Smooth muscle cell (in vitro differentiated cells): ENCODE data around the gene RIT1. TPM values are rescaled to one million over a fixed set of nuclear protein-coding genes. Genes with fewer than 3 reads are reported as not detected.

ENCODE experiments used
- DNase-seq: peaks from one replicate; lab custom pipeline; 2025; ENCODE audit not compliant: unreplicated experiment; lab: John Stamatoyannopoulos, UW
- H2AFZ ChIP-seq: fragments of 200-600 bp; sonication (generic); 2 replicates; pipeline ENCODE4 v1.6.0; 2016; ENCODE audit warnings: antibody characterized with exemption, low read depth, mild to moderate bottlenecking
- H3F3A ChIP-seq: fragments of 200-600 bp; sonication (generic); 2 replicates; pipeline ENCODE4 v1.6.0; 2017; ENCODE audit warnings: antibody characterized with exemption, low read depth
- H3K27ac ChIP-seq: fragments of 200-600 bp; sonication (generic); 2 replicates; pipeline ENCODE4 v1.5.1; 2016; ENCODE audit warnings: low read depth, mild to moderate bottlenecking
- H3K27me3 ChIP-seq: fragments of 200-600 bp; sonication (generic); 2 replicates; pipeline ENCODE4 v1.6.1; 2016; ENCODE audit warnings: low read depth, mild to moderate bottlenecking
- H3K36me3 ChIP-seq: fragments of 200-600 bp; sonication (generic); 2 replicates; pipeline ENCODE4 v1.5.1; 2016; ENCODE audit warnings: low read depth
- H3K4me1 ChIP-seq: fragments of 200-600 bp; sonication (generic); 2 replicates; pipeline ENCODE4 v1.5.1; 2016; ENCODE audit warnings: low read depth
- H3K4me2 ChIP-seq: fragments of 200-600 bp; sonication (generic); 2 replicates; pipeline ENCODE4 v1.6.0; 2016; ENCODE audit warnings: mild to moderate bottlenecking
- H3K4me3 ChIP-seq: fragments of 200-600 bp; sonication (generic); 2 replicates; pipeline ENCODE4 v1.5.1; 2016; ENCODE audit warnings: mild to moderate bottlenecking
- H3K79me2 ChIP-seq: fragments of 200-600 bp; sonication (generic); 2 replicates; pipeline ENCODE4 v1.6.0; 2016; ENCODE audit warnings: low read depth, mild to moderate bottlenecking
- H3K9ac ChIP-seq: fragments of 200-600 bp; sonication (generic); 2 replicates; pipeline ENCODE4 v1.6.0; 2016; ENCODE audit warnings: low read depth
- H3K9me3 ChIP-seq: fragments of 200-600 bp; sonication (generic); replicated peaks from 2 replicates; pipeline ENCODE4 v1.5.1; 2016; ENCODE audit warnings: low read depth
- H4K20me1 ChIP-seq: fragments of 200-600 bp; sonication (generic); 2 replicates; pipeline ENCODE4 v1.6.0; 2016; ENCODE audit warnings: low read depth
- WGBS: methylation state at CpG from one replicate; pipeline ENCODE4 v1.1.7; 2016; ENCODE audit warnings: low lambda C conversion rate; 5-methylcytosine and 5-hydroxymethylcytosine counted together
- polyA plus RNA-seq: library from polyadenylated mRNA; unstranded; fragments of >200 nt; fragmentation: Nextera tagmentation; extraction: Ambion mirVana; gene quantifications from 2 replicates; pipeline ENCODE4 v1.2.1, GENCODE V29; 2016
- total RNA-seq: library from RNA; depleted of rRNA; stranded (reverse); fragments of >200 nt; gene quantifications from 2 replicates; pipeline ENCODE4 v1.2.3, GENCODE V29; 2014
- TF ChIP-seq, protein P1 (sequence below): fragments of 200-600 bp; sonication (generic); IDR thresholded peaks from 2 replicates; pipeline ENCODE4 v1.5.1; 2017; ENCODE audit warnings: borderline replicate concordance, mild to moderate bottlenecking, antibody characterized with exemption; ENCODE audit not compliant: insufficient read depth, poor library complexity, severe bottlenecking

The RIT1 gene
- total and polyA plus RNA-seq, 2 experiments from 2014 or later, result 63.6 to 65.3 TPM

DNA sequence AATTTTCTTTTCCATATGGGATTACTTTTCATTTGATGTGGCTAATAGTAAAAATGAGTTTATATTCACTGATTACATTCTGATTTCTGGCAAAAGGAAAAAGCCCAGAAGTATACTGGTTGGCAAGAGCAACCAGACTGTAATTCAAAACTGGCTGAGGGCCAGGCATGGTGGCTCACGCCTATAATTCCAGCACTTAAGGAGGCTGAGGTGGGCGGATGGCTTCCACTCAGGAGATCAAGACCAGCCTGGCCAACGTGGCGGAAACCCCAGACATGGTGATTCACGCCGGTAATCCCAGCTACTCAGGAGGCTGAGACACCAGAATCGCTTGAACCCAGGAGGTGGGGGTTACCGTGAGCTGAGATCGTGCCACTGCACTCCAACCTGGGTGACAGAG is 37.3 kb downstream of the RIT1 start:
- Histone ChIP-seq H3K4me3 (no peak overlapping the region), H3F3A (no peaks in the 10 kb centered on the region), H3K4me1 (no peaks in the 10 kb centered on the region), H3K9me3 (no peaks in the 10 kb centered on the region), H3K36me3 (no peaks in the 10 kb centered on the region), H3K79me2 (no peaks in the 10 kb centered on the region), H2AFZ (no peak overlapping the region), H3K4me2 (peak overlapping the region; percentile 37), H4K20me1 (no peaks in the 10 kb centered on the region), H3K27me3 (no peaks in the 10 kb centered on the region), H3K9ac (peak overlapping the region; percentile 45), H3K27ac (peak overlapping the region; percentile 74)
- peak; percentile 4 for DNase-seq
- 47% methylated on average over 9 of the region's 9 CpGs for WGBS
- TF ChIP-seq, protein P1, sequence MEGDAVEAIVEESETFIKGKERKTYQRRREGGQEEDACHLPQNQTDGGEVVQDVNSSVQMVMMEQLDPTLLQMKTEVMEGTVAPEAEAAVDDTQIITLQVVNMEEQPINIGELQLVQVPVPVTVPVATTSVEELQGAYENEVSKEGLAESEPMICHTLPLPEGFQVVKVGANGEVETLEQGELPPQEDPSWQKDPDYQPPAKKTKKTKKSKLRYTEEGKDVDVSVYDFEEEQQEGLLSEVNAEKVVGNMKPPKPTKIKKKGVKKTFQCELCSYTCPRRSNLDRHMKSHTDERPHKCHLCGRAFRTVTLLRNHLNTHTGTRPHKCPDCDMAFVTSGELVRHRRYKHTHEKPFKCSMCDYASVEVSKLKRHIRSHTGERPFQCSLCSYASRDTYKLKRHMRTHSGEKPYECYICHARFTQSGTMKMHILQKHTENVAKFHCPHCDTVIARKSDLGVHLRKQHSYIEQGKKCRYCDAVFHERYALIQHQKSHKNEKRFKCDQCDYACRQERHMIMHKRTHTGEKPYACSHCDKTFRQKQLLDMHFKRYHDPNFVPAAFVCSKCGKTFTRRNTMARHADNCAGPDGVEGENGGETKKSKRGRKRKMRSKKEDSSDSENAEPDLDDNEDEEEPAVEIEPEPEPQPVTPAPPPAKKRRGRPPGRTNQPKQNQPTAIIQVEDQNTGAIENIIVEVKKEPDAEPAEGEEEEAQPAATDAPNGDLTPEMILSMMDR, result no peak

DNA sequence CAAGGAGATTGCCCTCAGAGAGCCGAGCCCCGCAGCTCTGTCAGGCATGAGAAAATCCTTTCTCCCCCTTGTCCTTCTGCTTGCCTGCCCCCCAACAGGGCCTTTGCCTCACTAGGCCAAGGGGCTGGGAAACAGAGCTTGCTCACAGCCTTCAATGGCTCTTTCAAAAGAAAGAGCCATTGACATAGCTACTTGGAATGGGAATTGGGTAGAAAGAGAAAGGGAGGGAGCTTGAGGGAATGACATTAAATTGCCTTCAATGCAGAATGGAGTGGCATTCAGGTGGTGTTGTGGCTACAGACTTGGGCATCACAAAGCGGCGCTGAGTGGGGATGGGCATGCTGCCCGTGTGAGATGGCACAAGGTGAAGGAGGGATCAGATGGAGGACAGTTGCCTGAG is 38.6 kb downstream of the RIT1 start:
- 97% methylated on average over 5 of the region's 5 CpGs for WGBS
- H4K20me1 ChIP-seq, result no peaks in the 10 kb centered on the region
- H3K4me1 ChIP-seq, result no peaks in the 10 kb centered on the region
- no peaks in the 10 kb centered on the region for H3K27me3 ChIP-seq
- DNase-seq, result no peak
- no peaks in the 10 kb centered on the region for H3K9me3 ChIP-seq
- H3K4me3 ChIP-seq, result no peak overlapping the region
- no peaks in the 10 kb centered on the region for H3K36me3 ChIP-seq
- TF ChIP-seq, protein P1, result no peak
- H2AFZ ChIP-seq, result no peak overlapping the region
- H3K4me2 ChIP-seq, result no peak overlapping the region
- no peak overlapping the region for H3K27ac ChIP-seq
- no peak overlapping the region for H3K9ac ChIP-seq
- H3K79me2 ChIP-seq, result no peaks in the 10 kb centered on the region
- H3F3A ChIP-seq, result no peaks in the 10 kb centered on the region

DNA sequence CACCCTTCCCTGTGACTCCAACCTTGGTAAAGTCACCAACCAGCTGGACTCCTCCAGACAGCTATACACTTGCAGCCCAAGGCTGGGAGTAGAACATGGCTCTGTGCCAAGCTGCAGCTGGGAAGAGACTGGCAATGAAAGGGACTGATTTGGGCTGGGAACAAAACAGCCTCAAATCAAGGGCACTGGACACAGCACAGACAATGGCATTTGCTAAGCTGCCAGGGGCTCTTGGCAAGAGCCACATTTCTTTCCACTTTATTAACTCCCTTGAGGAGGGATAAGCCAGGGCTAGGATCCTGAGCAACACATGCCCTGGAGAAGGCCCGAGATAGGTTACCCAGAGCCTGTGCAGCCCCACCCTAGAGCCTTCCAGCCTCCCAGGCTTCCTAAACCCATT is 39.8 kb downstream of the RIT1 start:
- no peaks in the 10 kb centered on the region for H3K4me1 ChIP-seq
- H3K4me3 ChIP-seq, result no peak overlapping the region
- WGBS, result 88% methylated on average over 1 of the region's 1 CpG
- no peaks in the 10 kb centered on the region for H3K27me3 ChIP-seq
- H2AFZ ChIP-seq, result no peak overlapping the region
- H3K79me2 ChIP-seq, result no peaks in the 10 kb centered on the region
- H3K9me3 ChIP-seq, result no peaks in the 10 kb centered on the region
- H3K27ac ChIP-seq, result no peak overlapping the region
- DNase-seq, result no peak
- TF ChIP-seq, protein P1, result no peak
- no peak overlapping the region for H3K4me2 ChIP-seq
- H3K9ac ChIP-seq, result no peak overlapping the region
- no peaks in the 10 kb centered on the region for H3F3A ChIP-seq
- H3K36me3 ChIP-seq, result no peaks in the 10 kb centered on the region
- no peaks in the 10 kb centered on the region for H4K20me1 ChIP-seq

DNA sequence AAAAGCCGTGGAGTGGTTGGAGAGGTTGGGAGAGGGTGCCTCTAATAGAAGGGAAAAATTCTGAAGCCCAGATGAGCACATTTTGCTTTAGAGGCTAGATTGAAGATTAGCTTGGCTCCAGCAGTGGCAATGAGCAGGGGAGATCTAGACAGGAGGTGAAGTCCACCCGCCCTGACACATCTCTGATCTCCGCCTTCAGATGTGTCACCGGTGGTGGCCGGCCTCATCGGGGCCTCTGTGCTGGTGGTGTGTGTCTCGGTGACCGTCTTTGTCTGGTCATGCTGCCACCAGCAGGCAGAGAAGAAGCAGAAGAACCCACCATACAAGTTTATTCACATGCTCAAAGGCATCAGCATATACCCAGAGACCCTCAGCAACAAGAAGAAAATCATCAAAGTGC is 43.4 kb downstream of the RIT1 start:
- H2AFZ ChIP-seq, result no peak overlapping the region
- no peaks in the 10 kb centered on the region for H3K4me1 ChIP-seq
- no peak overlapping the region for H3K9ac ChIP-seq
- no peak overlapping the region for H3K4me2 ChIP-seq
- no peak overlapping the region for H3K27ac ChIP-seq
- no peaks in the 10 kb centered on the region for H3F3A ChIP-seq
- 88% methylated on average over 8 of the region's 8 CpGs for WGBS
- no peaks in the 10 kb centered on the region for H3K79me2 ChIP-seq
- H3K27me3 ChIP-seq, result no peaks in the 10 kb centered on the region
- TF ChIP-seq, protein P1, result no peak
- H3K9me3 ChIP-seq, result no peaks in the 10 kb centered on the region
- DNase-seq, result no peak
- no peaks in the 10 kb centered on the region for H4K20me1 ChIP-seq
- no peaks in the 10 kb centered on the region for H3K36me3 ChIP-seq
- no peak overlapping the region for H3K4me3 ChIP-seq
